Pancreas (tissue), 10 donors: ENCODE measurements around the gene CSK. TPM values are rescaled to one million over a fixed set of nuclear protein-coding genes. Genes with fewer than 3 reads are reported as not detected.

Experiments
- ATAC-seq, 4 donors: fragments of 200-7000 bp; cut with Tn5 transposase; one replicate each; pipeline versions ENCODE4 v1.8.0 to v1.9.1; 2020; ENCODE audit warnings: mild to moderate bottlenecking in 4 of 4, moderate library complexity in 4 of 4
- DNase-seq, 6 donors: peaks; one replicate each; pipeline ENCODE4 v3.0.0-alpha.2; 2020
- FAIRE-seq: peaks from 2 replicates; lab custom pipeline; 2012; peaks lifted over from hg19 to GRCh38; lab: Jason Lieb, UNC
- H3K27ac ChIP-seq, 4 donors: fragments of 200-600 bp; sonication (generic); 1 replicate in 3 of 4; 2 replicates in 1 of 4; pipeline versions ENCODE4 v1.5.0 to v1.8.0; 2020
- H3K27me3 ChIP-seq, 4 donors: fragments of 200-600 bp; one replicate each; pipeline ENCODE4 v1.8.0; 2021
- H3K36me3 ChIP-seq, 3 donors: fragments of 200-600 bp; sonication (generic) in 1 of 3; one replicate each; pipeline versions ENCODE4 v1.5.0 to v1.8.0; 2020 to 2021
- H3K4me1 ChIP-seq, 3 donors: fragments of 200-600 bp; one replicate each; pipeline ENCODE4 v1.8.0; 2021
- H3K4me3 ChIP-seq, 4 donors: fragments of 200-600 bp; sonication (generic) in 2 of 4; one replicate each; pipeline versions ENCODE4 v1.5.0 to v1.8.0; 2020 to 2021
- H3K9me3 ChIP-seq, 4 donors: fragments of 200-600 bp; one replicate each; pipeline ENCODE4 v1.8.0; 2021
- WGBS, 2 donors: extraction: QIAGEN DNeasy Blood & Tissue Kit; methylation state at CpG; one replicate each; pipeline ENCODE4 v1.1.7; 2013; 5-methylcytosine and 5-hydroxymethylcytosine counted together
- intact Hi-C, 3 donors: fragments of 100-400 bp; cut with DNase I; formaldehyde crosslinking; loops; one replicate each; pipeline versions ENCODE4 v1.11.1 to v1.14.2; 2022
- polyA plus RNA-seq, 2 donors: library from polyadenylated mRNA; stranded (reverse); fragments of 200-250 nt; gene quantifications; one replicate each; pipeline ENCODE4 v1.2.3, GENCODE V29; 2013
- total RNA-seq, 6 donors: library from RNA; stranded (reverse); fragmentation: NEBNext Ultra II Directional in 4 of 6; extraction: Animal tissue kit (Norgen Biotek cat#: 25700) in 4 of 6; gene quantifications; one replicate each; pipeline versions ENCODE4 v1.2.1 to v1.2.4, GENCODE V29; 2021 to 2023
- TF ChIP-seq, protein P1 (sequence below), 4 donors: fragments of 200-600 bp; sonication (generic) in 3 of 4; IDR thresholded peaks; one replicate each; pipeline versions ENCODE4 v1.5.0 to v1.8.0; 2021; ENCODE audit warnings: antibody characterized with exemption in 4 of 4
- donor health status: healthy with polysubstance abuse.
- donor health status: DM: no; HTN: no; CAD: no; lungs with moderate emphysema.
- donor health status: DM: no; HTN: no; CAD: no.
- donor health status: control.
- donor health status: control.
- donor health status: Bipolar disorder and iron deficiency.
- donor health status: DM: yes; HTN: yes; CAD: no.
- donor health status: DM: no; HTN: no; CAD: no.
- donor health status: DM: no; HTN: no; CAD: no.
- donor health status: DM: yes; HTN: yes; CAD: no.

The CSK gene
- total and polyA plus RNA-seq, 8 donors = 8.5 to 35.1 (median 16.2) TPM

DNA sequence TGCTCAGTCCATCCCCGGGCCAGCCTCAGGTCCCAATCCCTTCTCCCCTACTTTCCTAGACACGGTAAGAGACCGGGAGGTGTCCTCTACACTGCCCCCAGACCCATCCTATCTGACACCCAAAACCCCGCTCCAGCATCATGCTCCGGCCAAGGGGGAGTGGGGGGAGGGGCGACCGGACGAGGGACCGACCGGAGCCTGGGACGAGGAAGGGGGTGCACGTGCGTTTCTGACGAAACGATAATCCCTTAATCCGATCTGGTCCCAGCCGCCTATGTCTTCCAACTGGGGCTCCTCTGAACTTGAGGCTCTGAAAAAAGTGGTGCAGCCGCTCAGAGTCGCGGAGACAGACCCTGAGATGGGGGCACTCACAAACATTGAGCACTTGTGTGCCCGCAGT, 45.0 kb downstream of the CSK start:
- no peaks in the 10 kb centered on the region for H3K27me3 ChIP-seq

DNA sequence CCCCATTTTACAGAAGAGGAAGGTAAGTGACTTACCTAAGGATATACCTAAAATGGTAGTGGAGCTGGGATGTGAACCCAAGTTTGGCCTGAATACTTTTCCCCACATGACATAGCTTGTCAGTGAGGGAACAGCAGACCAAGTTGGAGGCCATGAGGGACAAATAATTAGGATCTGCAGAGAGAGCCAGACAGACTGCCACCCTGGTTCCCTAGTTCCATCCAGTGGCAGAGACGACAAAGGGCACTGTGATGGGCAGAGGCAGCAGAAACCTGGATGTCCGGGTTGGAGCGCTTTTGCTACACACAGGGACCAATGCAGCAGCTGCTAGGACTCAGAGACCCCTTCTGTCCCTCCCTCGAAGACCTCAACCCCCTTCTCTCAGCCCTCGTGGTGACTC, 45.7 kb downstream of the CSK start:
- no peak for FAIRE-seq
- TF ChIP-seq, protein P1, sequence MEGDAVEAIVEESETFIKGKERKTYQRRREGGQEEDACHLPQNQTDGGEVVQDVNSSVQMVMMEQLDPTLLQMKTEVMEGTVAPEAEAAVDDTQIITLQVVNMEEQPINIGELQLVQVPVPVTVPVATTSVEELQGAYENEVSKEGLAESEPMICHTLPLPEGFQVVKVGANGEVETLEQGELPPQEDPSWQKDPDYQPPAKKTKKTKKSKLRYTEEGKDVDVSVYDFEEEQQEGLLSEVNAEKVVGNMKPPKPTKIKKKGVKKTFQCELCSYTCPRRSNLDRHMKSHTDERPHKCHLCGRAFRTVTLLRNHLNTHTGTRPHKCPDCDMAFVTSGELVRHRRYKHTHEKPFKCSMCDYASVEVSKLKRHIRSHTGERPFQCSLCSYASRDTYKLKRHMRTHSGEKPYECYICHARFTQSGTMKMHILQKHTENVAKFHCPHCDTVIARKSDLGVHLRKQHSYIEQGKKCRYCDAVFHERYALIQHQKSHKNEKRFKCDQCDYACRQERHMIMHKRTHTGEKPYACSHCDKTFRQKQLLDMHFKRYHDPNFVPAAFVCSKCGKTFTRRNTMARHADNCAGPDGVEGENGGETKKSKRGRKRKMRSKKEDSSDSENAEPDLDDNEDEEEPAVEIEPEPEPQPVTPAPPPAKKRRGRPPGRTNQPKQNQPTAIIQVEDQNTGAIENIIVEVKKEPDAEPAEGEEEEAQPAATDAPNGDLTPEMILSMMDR (IDR thresholded peaks at IDR 0.05) = no peak
- intact Hi-C loops = no loop called here
- Histone ChIP-seq H3K9me3 (no peaks in the 10 kb centered on the region), H3K27ac (no peak overlapping the region), H3K4me1 (no peaks in the 10 kb centered on the region), H3K4me3 (no peak overlapping the region), H3K36me3 (no peaks in the 10 kb centered on the region), H3K27me3 (no peaks in the 10 kb centered on the region)
- no peak for DNase-seq
- WGBS, 2 donors = 46 to 60% methylated on average over 5 of the region's 5 CpGs
- ATAC-seq = no peak

More for the DNA sequence above, 45.0 kb downstream of the CSK start:
- 17 to 20% methylated on average over 21 of the region's 21 CpGs for WGBS, 2 donors
- peak in 1 of 4 donors; percentile 14 for ATAC-seq
- Histone ChIP-seq H3K27ac (no peak overlapping the region), H3K4me1 (no peaks in the 10 kb centered on the region), H3K4me3 (no peak overlapping the region), H3K36me3 (no peaks in the 10 kb centered on the region), H3K9me3 (no peaks in the 10 kb centered on the region)
- TF ChIP-seq, protein P1 (IDR thresholded peaks at IDR 0.05) = no peak
- intact Hi-C loops = no loop called here
- DNase-seq = peak in 1 of 6 donors; percentile 53
- no peak for FAIRE-seq

DNA sequence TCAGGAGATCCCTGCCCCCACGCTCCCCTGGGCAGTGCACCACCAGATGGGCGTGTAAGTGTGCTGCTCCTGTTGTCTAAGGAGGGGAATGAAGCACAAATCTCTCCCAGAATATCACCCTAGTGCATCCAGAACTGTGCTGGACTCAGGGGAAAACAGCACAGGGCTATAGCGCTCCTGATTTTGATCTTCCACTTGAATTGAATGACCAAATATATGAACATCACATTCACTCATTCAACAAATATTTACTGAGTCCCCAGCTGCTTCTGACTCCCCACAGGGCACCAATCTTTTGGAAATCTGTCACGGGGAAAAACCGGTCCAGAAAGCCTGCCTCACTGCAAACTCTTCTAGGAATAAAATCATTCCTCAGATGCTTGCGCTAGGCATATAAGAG, 47.0 kb downstream of the CSK start:
- Histone ChIP-seq H3K27me3 (no peaks in the 10 kb centered on the region), H3K4me1 (no peaks in the 10 kb centered on the region), H3K36me3 (no peaks in the 10 kb centered on the region), H3K9me3 (no peaks in the 10 kb centered on the region), H3K27ac (no peak overlapping the region), H3K4me3 (no peak overlapping the region)
- intact Hi-C loops = no loop called here
- ATAC-seq (no peak), FAIRE-seq (no peak), DNase-seq (no peak)
- WGBS, 2 donors = 52 to 62% methylated on average over 6 of the region's 6 CpGs
- TF ChIP-seq, protein P1 (IDR thresholded peaks at IDR 0.05) = no peak

DNA sequence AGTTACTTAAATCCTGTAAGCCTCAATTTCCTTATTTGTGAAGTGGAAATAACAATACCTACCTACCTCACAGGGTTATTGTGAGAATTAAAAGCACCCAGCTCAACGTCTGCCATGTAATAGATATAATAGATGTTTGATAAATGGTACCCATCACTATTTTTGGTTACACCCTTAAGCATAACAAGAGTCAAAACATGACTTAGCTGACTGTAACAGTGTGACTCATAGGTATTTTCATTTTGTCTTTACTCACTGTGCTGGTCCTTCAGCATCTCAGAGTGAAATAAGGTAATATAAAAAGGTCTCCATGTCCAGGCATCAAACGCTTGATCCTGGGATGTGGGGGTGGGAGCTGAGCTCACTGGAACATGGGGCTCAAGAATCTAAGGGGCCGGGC, 47.6 kb downstream of the CSK start:
- H3K27ac ChIP-seq = no peak overlapping the region
- no peaks in the 10 kb centered on the region for H3K4me1 ChIP-seq
- ATAC-seq (no peak), FAIRE-seq (no peak), DNase-seq (no peak)
- H3K27me3 ChIP-seq = no peaks in the 10 kb centered on the region
- WGBS, 2 donors = 56 to 73% methylated on average over 3 of the region's 3 CpGs
- TF ChIP-seq, protein P1 (IDR thresholded peaks at IDR 0.05) = no peak
- intact Hi-C loops = no loop called here
- no peaks in the 10 kb centered on the region for H3K9me3 ChIP-seq
- H3K4me3 ChIP-seq = no peak overlapping the region
- H3K36me3 ChIP-seq = no peaks in the 10 kb centered on the region

DNA sequence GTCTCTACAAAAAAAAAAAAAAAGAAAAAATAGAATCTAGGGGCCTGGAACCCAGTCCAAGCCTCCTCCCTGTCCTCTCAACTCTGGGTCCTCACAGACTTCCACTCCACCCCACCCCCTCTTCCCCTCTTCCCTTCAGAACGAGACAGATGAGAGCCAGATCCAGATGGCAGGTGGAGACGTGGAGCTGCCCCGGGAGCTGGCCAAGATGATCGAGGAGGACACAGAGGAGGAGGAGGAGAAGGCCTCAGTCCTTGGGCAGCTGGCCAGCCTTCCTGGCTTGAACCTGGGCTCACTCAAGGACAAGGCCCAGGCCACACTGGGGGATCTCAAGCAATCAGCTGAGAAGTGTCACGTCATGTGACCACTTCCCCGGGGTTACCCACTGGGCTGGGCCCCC, 48.1 kb downstream of the CSK start:
- intact Hi-C loops = no loop called here
- H3K4me3 ChIP-seq = no peak overlapping the region
- no peak for FAIRE-seq
- no peaks in the 10 kb centered on the region for H3K36me3 ChIP-seq
- 43 to 58% methylated on average over 6 of the region's 6 CpGs for WGBS, 2 donors
- H3K27me3 ChIP-seq = no peaks in the 10 kb centered on the region
- no peaks in the 10 kb centered on the region for H3K9me3 ChIP-seq
- DNase-seq = peak in 1 of 6 donors; percentile 67
- no peak for ATAC-seq
- TF ChIP-seq, protein P1 (IDR thresholded peaks at IDR 0.05) = no peak
- no peak overlapping the region for H3K27ac ChIP-seq
- no peaks in the 10 kb centered on the region for H3K4me1 ChIP-seq
